Measurements from ENCODE around the gene RABEP2. TPM values are rescaled to one million over a fixed set of nuclear protein-coding genes. Genes with fewer than 3 reads are reported as not detected.
"Not testable (repeated sequence)": the region's sequence is repeated elsewhere in the genome, so short reads cannot be mapped to it uniquely, and the experiment has no call there.

Gene RABEP2
- total and polyA plus RNA-seq, 2 donors (not counting 1 experiment from before 2014, with no cell fraction given): 5.9 to 22.6 TPM

- H3K4me2 ChIP-seq (ENCODE audit: extremely low read depth, insufficient read depth, low read length): peak within 1 kb of the TSS; percentile 94
- no peaks in the 10 kb centered on the region for H3K9me3 ChIP-seq (ENCODE audit: control insufficient read depth, insufficient read depth, low read depth, low read length)
- H2AFZ ChIP-seq (ENCODE audit: low read length): peak within 1 kb of the TSS; percentile 65
- H3K4me1 ChIP-seq (ENCODE audit: control insufficient read depth, extremely low read depth, insufficient read depth, low read length): peaks cover under 1% of the 10 kb centered on the region
- peak; percentile 100 for DNase-seq (ENCODE audit: low read depth in 2 of 2)
- H3K79me2 ChIP-seq (ENCODE audit: control insufficient read depth, insufficient read depth, low read length): peaks cover 11% of the 10 kb centered on the region
- H3K9ac ChIP-seq (ENCODE audit: insufficient read depth, low read length): peak within 1 kb of the TSS; percentile 69
- peak within 1 kb of the TSS; percentile 65 for H3K27ac ChIP-seq (ENCODE audit: insufficient read depth, low read length)
- H3K4me3 ChIP-seq (replicated peaks in 1 of 4; ENCODE audit: control extremely low read depth in 1 of 4, insufficient read depth in 1 of 4, low read depth in 3 of 4, low read length in 4 of 4): peak within 1 kb of the TSS; percentile 75 to 89 (median 84)
- H3K27me3 ChIP-seq (ENCODE audit: control insufficient read depth, insufficient read depth, low read length): no peaks in the 10 kb centered on the region
- TF ChIP-seq EZH2 (IDR thresholded peaks at IDR 0.05; ENCODE audit: low read length, missing control alignments) (no peak), CTCF (conservative IDR thresholded peaks at IDR 0.05 in 1 of 2, IDR thresholded peaks at IDR 0.05 in 1 of 2; ENCODE audit: low read depth in 1 of 2, low read length in 2 of 2) (no peak)
- H4K20me1 ChIP-seq (ENCODE audit: control insufficient read depth, extremely low read depth, insufficient read depth, low read length): peaks cover 2% of the 10 kb centered on the region
- peaks cover 3% of the 10 kb centered on the region for H3K36me3 ChIP-seq (ENCODE audit: control insufficient read depth, insufficient read depth, low read length)
These were observed 25.8 kb upstream of the RABEP2 start, which contains the start of gene NFATC2IP for GRCh38 chr16:28950648-28951409. Gene NFATC2IP, plus strand, starts transcription at chr16:28950937. Its CDS starts 75 bp downstream, at chr16:28951012.

GRCh38 chr16:28946681-28947080 is 21.6 kb upstream of the RABEP2 start:
- no peaks in the 10 kb centered on the region for H4K20me1 ChIP-seq (ENCODE audit: control insufficient read depth, extremely low read depth, insufficient read depth, low read length)
- no peak overlapping the region for H3K9ac ChIP-seq (ENCODE audit: insufficient read depth, low read length)
- H3K79me2 ChIP-seq (ENCODE audit: control insufficient read depth, insufficient read depth, low read length): peaks cover 5% of the 10 kb centered on the region
- DNase-seq (ENCODE audit: low read depth in 2 of 2): no peak
- H3K9me3 ChIP-seq (ENCODE audit: control insufficient read depth, insufficient read depth, low read depth, low read length): no peaks in the 10 kb centered on the region
- TF ChIP-seq EZH2 (IDR thresholded peaks at IDR 0.05; ENCODE audit: low read length, missing control alignments) (no peak), CTCF (conservative IDR thresholded peaks at IDR 0.05 in 1 of 2, IDR thresholded peaks at IDR 0.05 in 1 of 2; ENCODE audit: low read depth in 1 of 2, low read length in 2 of 2) (no peak)
- H3K36me3 ChIP-seq (ENCODE audit: control insufficient read depth, insufficient read depth, low read length): no peaks in the 10 kb centered on the region
- no peak overlapping the region for H3K27ac ChIP-seq (ENCODE audit: insufficient read depth, low read length)
- H2AFZ ChIP-seq (ENCODE audit: low read length): no peak overlapping the region
- no peak overlapping the region for H3K4me3 ChIP-seq (replicated peaks in 1 of 4; ENCODE audit: control extremely low read depth in 1 of 4, insufficient read depth in 1 of 4, low read depth in 3 of 4, low read length in 4 of 4)
- H3K4me2 ChIP-seq (ENCODE audit: extremely low read depth, insufficient read depth, low read length): no peak overlapping the region
- H3K27me3 ChIP-seq (ENCODE audit: control insufficient read depth, insufficient read depth, low read length): no peaks in the 10 kb centered on the region
- peaks cover 5% of the 10 kb centered on the region for H3K4me1 ChIP-seq (ENCODE audit: control insufficient read depth, extremely low read depth, insufficient read depth, low read length)

- Histone ChIP-seq H3K36me3 (ENCODE audit: control insufficient read depth, insufficient read depth, low read length) (no peaks in the 10 kb centered on the region), H3K9me3 (ENCODE audit: control insufficient read depth, insufficient read depth, low read depth, low read length) (no peaks in the 10 kb centered on the region), H3K4me3 (replicated peaks in 1 of 4; ENCODE audit: control extremely low read depth in 1 of 4, insufficient read depth in 1 of 4, low read depth in 3 of 4, low read length in 4 of 4) (no peak overlapping the region), H4K20me1 (ENCODE audit: control insufficient read depth, extremely low read depth, insufficient read depth, low read length) (no peaks in the 10 kb centered on the region), H3K9ac (ENCODE audit: insufficient read depth, low read length) (no peak overlapping the region), H3K27ac (ENCODE audit: insufficient read depth, low read length) (no peak overlapping the region), H3K4me2 (ENCODE audit: extremely low read depth, insufficient read depth, low read length) (no peak overlapping the region), H3K79me2 (ENCODE audit: control insufficient read depth, insufficient read depth, low read length) (no peaks in the 10 kb centered on the region), H2AFZ (ENCODE audit: low read length) (no peak overlapping the region), H3K4me1 (ENCODE audit: control insufficient read depth, extremely low read depth, insufficient read depth, low read length) (peaks cover 5% of the 10 kb centered on the region), H3K27me3 (ENCODE audit: control insufficient read depth, insufficient read depth, low read length) (no peaks in the 10 kb centered on the region)
- no peak for DNase-seq (ENCODE audit: low read depth in 2 of 2)
- TF ChIP-seq EZH2 (IDR thresholded peaks at IDR 0.05; ENCODE audit: low read length, missing control alignments) (no peak), CTCF (conservative IDR thresholded peaks at IDR 0.05 in 1 of 2, IDR thresholded peaks at IDR 0.05 in 1 of 2; ENCODE audit: low read depth in 1 of 2, low read length in 2 of 2) (no peak)
These were observed 18.2 kb upstream of the RABEP2 start for GRCh38 chr16:28943281-28943680.

- not testable (repeated sequence) for DNase-seq (ENCODE audit: low read depth in 2 of 2); H3K9ac ChIP-seq (ENCODE audit: insufficient read depth, low read length); H2AFZ ChIP-seq (ENCODE audit: low read length); H3K4me3 ChIP-seq (replicated peaks in 1 of 4; ENCODE audit: control extremely low read depth in 1 of 4, insufficient read depth in 1 of 4, low read depth in 3 of 4, low read length in 4 of 4); H3K4me2 ChIP-seq (ENCODE audit: extremely low read depth, insufficient read depth, low read length); H4K20me1 ChIP-seq (ENCODE audit: control insufficient read depth, extremely low read depth, insufficient read depth, low read length); H3K79me2 ChIP-seq (ENCODE audit: control insufficient read depth, insufficient read depth, low read length); H3K36me3 ChIP-seq (ENCODE audit: control insufficient read depth, insufficient read depth, low read length); H3K4me1 ChIP-seq (ENCODE audit: control insufficient read depth, extremely low read depth, insufficient read depth, low read length); H3K27me3 ChIP-seq (ENCODE audit: control insufficient read depth, insufficient read depth, low read length); H3K9me3 ChIP-seq (ENCODE audit: control insufficient read depth, insufficient read depth, low read depth, low read length); H3K27ac ChIP-seq (ENCODE audit: insufficient read depth, low read length)
These were observed 14.8 kb upstream of the RABEP2 start for GRCh38 chr16:28939825-28940224.
